GM23338 (cell line): ENCODE results near the gene TBC1D2B.

Experiments used
- CTCF ChIP-seq, 2 experiments: fragments of 200-600 bp in 1 of 2; sonication (generic) in 1 of 2; conservative IDR thresholded peaks; 2 replicates each; pipeline versions ENCODE4 v1.5.1 to v1.6.1; 2016 to 2017; ENCODE audit warnings: antibody characterized with exemption in 2 of 2, low read depth in 2 of 2, mild to moderate bottlenecking in 2 of 2, moderate library complexity in 1 of 2
- TF ChIP-seq, protein P1 (sequence below): IDR thresholded peaks from one replicate; pipeline ENCODE4 v1.6.1; 2018; ENCODE audit warnings: antibody characterized with exemption; ENCODE audit not compliant: unreplicated experiment

GRCh38 chr15:78077871-78078210, 330 bp upstream of the TBC1D2B start:
- no peak for TF ChIP-seq CTCF (conservative IDR thresholded peaks at IDR 0.05; ENCODE audit: low read depth in 2 of 2)
- TF ChIP-seq, protein P1, sequence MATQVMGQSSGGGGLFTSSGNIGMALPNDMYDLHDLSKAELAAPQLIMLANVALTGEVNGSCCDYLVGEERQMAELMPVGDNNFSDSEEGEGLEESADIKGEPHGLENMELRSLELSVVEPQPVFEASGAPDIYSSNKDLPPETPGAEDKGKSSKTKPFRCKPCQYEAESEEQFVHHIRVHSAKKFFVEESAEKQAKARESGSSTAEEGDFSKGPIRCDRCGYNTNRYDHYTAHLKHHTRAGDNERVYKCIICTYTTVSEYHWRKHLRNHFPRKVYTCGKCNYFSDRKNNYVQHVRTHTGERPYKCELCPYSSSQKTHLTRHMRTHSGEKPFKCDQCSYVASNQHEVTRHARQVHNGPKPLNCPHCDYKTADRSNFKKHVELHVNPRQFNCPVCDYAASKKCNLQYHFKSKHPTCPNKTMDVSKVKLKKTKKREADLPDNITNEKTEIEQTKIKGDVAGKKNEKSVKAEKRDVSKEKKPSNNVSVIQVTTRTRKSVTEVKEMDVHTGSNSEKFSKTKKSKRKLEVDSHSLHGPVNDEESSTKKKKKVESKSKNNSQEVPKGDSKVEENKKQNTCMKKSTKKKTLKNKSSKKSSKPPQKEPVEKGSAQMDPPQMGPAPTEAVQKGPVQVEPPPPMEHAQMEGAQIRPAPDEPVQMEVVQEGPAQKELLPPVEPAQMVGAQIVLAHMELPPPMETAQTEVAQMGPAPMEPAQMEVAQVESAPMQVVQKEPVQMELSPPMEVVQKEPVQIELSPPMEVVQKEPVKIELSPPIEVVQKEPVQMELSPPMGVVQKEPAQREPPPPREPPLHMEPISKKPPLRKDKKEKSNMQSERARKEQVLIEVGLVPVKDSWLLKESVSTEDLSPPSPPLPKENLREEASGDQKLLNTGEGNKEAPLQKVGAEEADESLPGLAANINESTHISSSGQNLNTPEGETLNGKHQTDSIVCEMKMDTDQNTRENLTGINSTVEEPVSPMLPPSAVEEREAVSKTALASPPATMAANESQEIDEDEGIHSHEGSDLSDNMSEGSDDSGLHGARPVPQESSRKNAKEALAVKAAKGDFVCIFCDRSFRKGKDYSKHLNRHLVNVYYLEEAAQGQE: no peak
